MM.1S (cell line): ENCODE results near the gene IL12B.

Source experiments
- DNase-seq: peaks from one replicate; pipeline ENCODE4 v3.0.0-alpha.2; 2015
- H2AFZ ChIP-seq: fragments of 300-600 bp; sonication (generic); 2 replicates; pipeline ENCODE4 v1.6.0; 2016; ENCODE audit warnings: antibody characterized with exemption, low read length
- H3F3A ChIP-seq: fragments of 300-600 bp; sonication (generic); 2 replicates; pipeline ENCODE4 v1.6.1; 2016; ENCODE audit warnings: mild to moderate bottlenecking, antibody characterized with exemption, low read length, moderate library complexity, mixed read lengths; ENCODE audit not compliant: insufficient read depth
- H3K27ac ChIP-seq: fragments of 300-600 bp; sonication (generic); 2 replicates; pipeline ENCODE4 v1.5.1; 2016; ENCODE audit warnings: mild to moderate bottlenecking, low read length
- H3K27me3 ChIP-seq: fragments of 300-600 bp; sonication (generic); replicated peaks from 2 replicates; pipeline ENCODE4 v1.6.0; 2016; ENCODE audit warnings: low read length; ENCODE audit not compliant: insufficient read depth
- H3K36me3 ChIP-seq: fragments of 300-600 bp; sonication (generic); replicated peaks from 2 replicates; pipeline ENCODE4 v1.6.1; 2016; ENCODE audit warnings: mild to moderate bottlenecking, low read length, mixed read lengths; ENCODE audit not compliant: insufficient read depth
- H3K4me1 ChIP-seq: fragments of 300-600 bp; sonication (generic); 2 replicates; pipeline ENCODE4 v1.6.1; 2016; ENCODE audit warnings: low read length, mixed read lengths
- H3K4me2 ChIP-seq: fragments of 300-600 bp; sonication (generic); 2 replicates; pipeline ENCODE4 v1.6.0; 2016; ENCODE audit warnings: low read depth, low read length
- H3K4me3 ChIP-seq: fragments of 300-600 bp; sonication (generic); 2 replicates; pipeline ENCODE4 v1.5.1; 2016; ENCODE audit warnings: low read length, mixed read lengths
- H3K79me2 ChIP-seq: fragments of 300-600 bp; sonication (generic); 2 replicates; pipeline ENCODE4 v1.6.1; 2016; ENCODE audit warnings: mixed run types, low read length, mixed read lengths
- H3K9ac ChIP-seq: fragments of 300-600 bp; sonication (generic); 2 replicates; pipeline ENCODE4 v1.6.1; 2016; ENCODE audit warnings: low read length, mixed read lengths
- H3K9me2 ChIP-seq: fragments of 300-600 bp; sonication (generic); replicated peaks from 2 replicates; pipeline ENCODE4 v1.6.1; 2016; ENCODE audit warnings: mild to moderate bottlenecking, low read length, mixed read lengths; ENCODE audit not compliant: insufficient read depth
- H3K9me3 ChIP-seq: fragments of 300-600 bp; sonication (generic); replicated peaks from 2 replicates; pipeline ENCODE4 v1.6.1; 2016; ENCODE audit warnings: mild to moderate bottlenecking, low read length, mixed read lengths; ENCODE audit not compliant: insufficient read depth
- H4K20me1 ChIP-seq: fragments of 300-600 bp; sonication (generic); 2 replicates; pipeline ENCODE4 v1.6.1; 2016; ENCODE audit warnings: mild to moderate bottlenecking, low read length, moderate library complexity, mixed read lengths; ENCODE audit not compliant: insufficient read depth
- EZH2 ChIP-seq: fragments of 300-600 bp; sonication (generic); optimal IDR thresholded peaks from 2 replicates; pipeline ENCODE3; 2017; ENCODE audit warnings: low read depth, mild to moderate bottlenecking, antibody characterized with exemption, low read length, mixed read lengths
- EZH2phosphoT487 ChIP-seq: fragments of 300-600 bp; sonication (generic); IDR thresholded peaks from 2 replicates; pipeline ENCODE4 v1.6.1; 2018; ENCODE audit warnings: antibody characterized with exemption, low read length
- TF ChIP-seq, protein P1 (sequence below): fragments of 300-600 bp; sonication (generic); IDR thresholded peaks from 2 replicates; pipeline ENCODE4 v1.5.1; 2016; ENCODE audit warnings: antibody characterized with exemption, low read length, mixed read lengths

IL12B gene

DNA sequence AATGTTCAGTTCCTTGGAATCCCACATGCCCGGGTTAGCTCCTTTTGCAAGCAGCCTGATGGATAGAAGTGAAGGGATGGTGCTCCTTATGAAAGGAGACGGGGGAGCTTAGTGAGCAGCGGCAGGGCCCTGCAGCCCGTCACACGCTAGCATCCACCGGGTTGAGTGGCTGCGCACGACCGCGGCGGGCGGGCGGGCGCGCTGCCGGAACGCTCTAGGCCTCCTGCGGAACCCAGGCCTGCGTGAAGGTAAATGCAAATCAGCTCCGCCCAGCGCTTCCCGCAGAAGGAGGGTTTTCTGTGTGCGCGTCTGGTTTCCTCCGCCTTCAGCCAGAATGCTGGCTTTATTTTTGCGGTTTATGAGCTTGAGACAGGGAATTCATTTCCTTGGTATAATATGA is 19.8 kb downstream of the IL12B start:
- peak; percentile 70 for DNase-seq
- no peaks in the 10 kb centered on the region for H3K9me2 ChIP-seq
- no peak overlapping the region for H3K27ac ChIP-seq
- peak overlapping the region; percentile 68 for H2AFZ ChIP-seq
- H3K4me2 ChIP-seq = peak overlapping the region; percentile 66
- H3K4me3 ChIP-seq = peak overlapping the region; percentile 57
- no peaks in the 10 kb centered on the region for H3K27me3 ChIP-seq
- H3K9ac ChIP-seq = peak overlapping the region; percentile 21; the same call in 1 of the 2 replicates
- no peaks in the 10 kb centered on the region for H3K79me2 ChIP-seq
- no peaks in the 10 kb centered on the region for H3F3A ChIP-seq
- no peak for TF ChIP-seq EZH2phosphoT487
- H4K20me1 ChIP-seq = no peaks in the 10 kb centered on the region
- no peaks in the 10 kb centered on the region for H3K36me3 ChIP-seq
- H3K4me1 ChIP-seq = peaks cover 7% of the 10 kb centered on the region; the same call in 1 of the 2 replicates
- no peaks in the 10 kb centered on the region for H3K9me3 ChIP-seq

DNA sequence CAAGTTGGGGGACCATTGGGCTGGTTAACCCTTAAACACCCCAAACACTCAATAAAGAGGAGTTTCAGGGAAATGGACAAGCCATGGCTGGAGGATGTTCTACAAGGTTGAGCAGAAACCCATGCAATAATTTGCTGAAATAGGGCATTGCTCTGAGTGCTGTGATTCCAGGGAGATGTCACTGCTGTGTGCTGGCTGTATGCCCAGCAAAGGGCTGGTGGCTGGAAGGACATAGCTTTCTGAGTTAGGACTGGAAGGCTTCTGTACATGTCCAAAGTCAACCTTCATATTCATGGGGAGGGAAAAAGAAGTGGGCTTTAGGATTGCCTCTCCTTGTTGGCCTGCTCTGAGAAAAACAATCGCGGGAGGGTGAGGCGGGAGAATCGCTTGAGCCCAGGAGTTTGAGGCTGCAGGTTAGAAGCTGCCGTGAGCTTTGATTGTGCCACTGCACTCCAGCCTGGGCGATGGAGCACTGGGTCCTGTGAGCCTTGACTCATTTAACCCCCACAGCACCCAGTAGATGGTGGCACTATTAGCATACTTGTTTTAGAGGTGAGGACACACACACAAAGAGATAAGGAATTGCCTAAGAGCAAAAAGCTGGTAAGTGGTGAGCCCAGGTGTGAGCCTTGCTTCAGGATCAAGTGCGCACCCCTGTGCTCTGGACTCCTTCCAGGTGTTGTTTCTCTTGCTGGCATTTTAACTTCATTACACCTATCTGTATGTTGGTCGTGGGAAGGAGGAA is 20.4 kb downstream of the IL12B start:
- Histone ChIP-seq H3K4me1 (peaks cover 7% of the 10 kb centered on the region; the same call in 1 of the 2 replicates), H3K9ac (no peak overlapping the region; the same call in 1 of the 2 replicates), H3K27ac (no peak overlapping the region), H3K27me3 (no peaks in the 10 kb centered on the region), H3K36me3 (no peaks in the 10 kb centered on the region), H3F3A (no peaks in the 10 kb centered on the region), H3K79me2 (no peaks in the 10 kb centered on the region), H2AFZ (peak overlapping the region; percentile 68), H3K9me2 (no peaks in the 10 kb centered on the region), H3K4me2 (peak overlapping the region; percentile 66; the same call in 1 of the 2 replicates), H3K4me3 (peak overlapping the region; percentile 57; the same call in 1 of the 2 replicates), H4K20me1 (no peaks in the 10 kb centered on the region), H3K9me3 (no peaks in the 10 kb centered on the region)
- no peak for DNase-seq
- TF ChIP-seq EZH2phosphoT487 = no peak
- TF ChIP-seq, protein P1, sequence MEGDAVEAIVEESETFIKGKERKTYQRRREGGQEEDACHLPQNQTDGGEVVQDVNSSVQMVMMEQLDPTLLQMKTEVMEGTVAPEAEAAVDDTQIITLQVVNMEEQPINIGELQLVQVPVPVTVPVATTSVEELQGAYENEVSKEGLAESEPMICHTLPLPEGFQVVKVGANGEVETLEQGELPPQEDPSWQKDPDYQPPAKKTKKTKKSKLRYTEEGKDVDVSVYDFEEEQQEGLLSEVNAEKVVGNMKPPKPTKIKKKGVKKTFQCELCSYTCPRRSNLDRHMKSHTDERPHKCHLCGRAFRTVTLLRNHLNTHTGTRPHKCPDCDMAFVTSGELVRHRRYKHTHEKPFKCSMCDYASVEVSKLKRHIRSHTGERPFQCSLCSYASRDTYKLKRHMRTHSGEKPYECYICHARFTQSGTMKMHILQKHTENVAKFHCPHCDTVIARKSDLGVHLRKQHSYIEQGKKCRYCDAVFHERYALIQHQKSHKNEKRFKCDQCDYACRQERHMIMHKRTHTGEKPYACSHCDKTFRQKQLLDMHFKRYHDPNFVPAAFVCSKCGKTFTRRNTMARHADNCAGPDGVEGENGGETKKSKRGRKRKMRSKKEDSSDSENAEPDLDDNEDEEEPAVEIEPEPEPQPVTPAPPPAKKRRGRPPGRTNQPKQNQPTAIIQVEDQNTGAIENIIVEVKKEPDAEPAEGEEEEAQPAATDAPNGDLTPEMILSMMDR = no peak
- TF ChIP-seq EZH2 = no peak

DNA sequence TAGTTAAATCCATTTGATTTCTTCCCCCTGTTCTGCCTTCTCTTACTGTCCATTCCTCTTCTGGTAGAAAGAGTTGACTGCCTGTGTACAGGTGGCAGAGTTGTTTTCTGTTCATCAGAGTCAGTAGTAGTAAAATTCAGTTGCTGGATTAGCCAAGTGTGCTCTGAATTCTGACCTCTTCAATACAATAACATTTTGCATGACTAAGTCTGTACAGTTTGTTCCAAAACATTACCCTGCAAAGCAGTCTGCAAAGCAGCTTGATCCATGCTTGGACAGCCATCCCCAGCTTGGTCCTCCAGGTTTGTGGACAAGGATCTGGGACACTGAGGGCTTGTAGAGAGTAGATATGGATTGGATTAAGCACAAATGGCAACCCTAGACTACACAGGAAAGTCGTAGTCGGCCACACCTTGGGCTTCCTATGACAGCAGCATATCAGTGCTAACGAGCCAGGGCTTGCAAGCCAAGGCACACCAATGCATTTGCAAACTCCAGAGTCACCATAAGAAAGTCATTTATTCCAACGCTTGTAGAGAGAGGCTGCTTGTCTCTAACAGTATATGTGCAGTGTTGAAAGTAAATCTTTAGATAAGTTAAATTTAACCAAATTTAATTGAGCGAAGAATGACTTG is 25.2 kb downstream of the IL12B start:
- Histone ChIP-seq H3K36me3 (no peaks in the 10 kb centered on the region), H3K4me2 (no peak overlapping the region), H3K9ac (no peak overlapping the region), H3K9me3 (no peaks in the 10 kb centered on the region), H3K79me2 (no peaks in the 10 kb centered on the region), H4K20me1 (no peaks in the 10 kb centered on the region), H3K9me2 (no peaks in the 10 kb centered on the region), H3F3A (no peaks in the 10 kb centered on the region), H3K27me3 (no peaks in the 10 kb centered on the region), H2AFZ (no peak overlapping the region), H3K4me3 (no peak overlapping the region), H3K27ac (no peak overlapping the region), H3K4me1 (no peaks in the 10 kb centered on the region)
- no peak for DNase-seq
- no peak for TF ChIP-seq EZH2
- no peak for TF ChIP-seq EZH2phosphoT487
- TF ChIP-seq, protein P1 = no peak
